Measurements from ENCODE around the gene SP140L.
A peak's percentile ranks its signal among the peaks of the same experiment; 100 is the strongest.
"Not testable (repeated sequence)": the region's sequence is repeated elsewhere in the genome, so short reads cannot be mapped to it uniquely, and the experiment has no call there.

The SP140L gene

DNA sequence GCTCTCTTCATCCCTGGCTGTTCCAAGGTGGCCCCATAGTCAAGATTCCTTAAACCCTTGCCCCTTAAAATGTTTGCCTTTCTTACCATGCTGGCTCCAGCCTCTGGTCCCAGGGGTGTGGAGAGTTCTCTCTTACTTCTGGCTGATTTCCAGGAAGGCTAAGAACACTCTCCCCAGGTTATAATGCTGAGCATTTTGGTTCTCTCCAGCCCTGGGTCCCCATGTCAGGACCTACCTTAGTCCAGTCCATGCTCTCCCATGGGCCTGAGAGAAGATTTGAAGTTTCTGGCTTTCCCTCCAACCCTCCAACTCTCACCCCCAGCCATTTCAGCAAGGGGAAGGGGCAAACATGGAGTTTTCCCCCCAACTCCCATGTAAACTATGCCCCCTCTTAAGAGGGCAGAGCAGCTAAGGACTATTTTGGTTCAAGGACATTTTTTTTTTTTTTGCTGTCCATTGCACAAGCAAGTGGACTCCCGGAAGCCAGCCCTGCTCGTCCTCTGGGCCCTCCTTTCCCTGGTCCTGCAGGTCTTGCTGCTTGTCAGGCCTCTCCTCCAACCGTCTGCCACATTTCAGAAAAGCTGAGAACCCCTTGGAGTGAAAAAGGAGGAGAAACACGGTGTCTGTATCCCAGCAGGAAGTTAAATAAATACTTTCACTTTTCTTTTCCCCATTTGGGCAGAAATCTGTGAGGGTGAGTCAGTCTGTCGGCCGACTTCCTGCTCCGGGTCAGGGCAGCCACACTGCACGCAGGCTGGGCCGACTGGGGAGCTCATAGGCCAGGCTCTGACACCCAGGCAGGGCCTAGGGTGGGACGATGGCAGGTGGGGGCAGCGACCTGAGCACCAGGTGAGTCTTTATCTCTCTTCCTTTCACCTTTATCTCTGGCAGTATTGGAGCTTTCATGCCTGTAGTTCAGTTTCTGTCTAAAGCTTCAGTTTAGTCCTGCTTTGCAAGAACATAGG lies at the start of gene SP140L:
SP140L (plus strand) TSS at position 741 of the 965 bp plus-strand sequence; CDS start at position 818, 77 bp downstream.
- DNase-seq: peak; percentile 84 to 85

DNA sequence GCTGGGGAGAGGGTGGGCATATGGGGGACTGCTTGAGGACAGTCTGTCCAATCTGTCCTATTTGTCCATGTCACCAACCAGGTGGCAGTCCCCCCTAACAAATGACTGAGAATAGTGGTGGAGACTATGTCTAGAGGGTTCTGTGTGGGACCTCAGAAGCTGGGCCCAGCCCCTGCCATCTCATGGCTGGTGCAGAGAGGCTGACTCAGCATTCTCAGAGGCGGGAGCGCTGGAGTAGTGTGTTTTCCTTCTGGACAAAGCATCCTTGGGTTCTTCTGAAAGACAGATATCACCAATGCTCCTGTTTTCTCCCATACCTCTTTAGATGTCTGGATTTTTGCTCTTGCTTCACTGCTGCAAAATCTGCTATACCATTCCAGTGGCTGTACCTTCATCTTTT lies 44.1 kb upstream of the SP140L start:
- DNase-seq: no peak

DNA sequence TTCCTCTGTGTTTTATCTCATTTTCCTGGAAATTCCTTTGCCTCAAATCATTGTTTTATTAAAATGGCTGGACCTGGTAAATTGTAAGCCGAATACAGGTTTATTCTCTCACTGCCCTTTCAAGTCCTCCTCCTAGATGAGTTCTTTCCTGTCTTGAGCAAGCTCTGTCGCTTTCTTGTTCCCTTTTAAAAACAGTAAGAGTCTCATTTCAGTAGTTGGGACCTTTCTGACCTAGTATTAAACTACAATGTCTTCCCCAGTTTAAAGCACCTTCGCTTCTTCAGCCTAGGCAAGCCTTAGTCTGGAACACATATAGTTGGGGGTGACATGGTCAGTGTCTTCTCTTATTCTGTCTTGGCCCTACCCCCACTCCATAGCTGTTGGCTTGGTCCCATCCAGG lies 40.9 kb upstream of the SP140L start:
- no peak for DNase-seq

DNA sequence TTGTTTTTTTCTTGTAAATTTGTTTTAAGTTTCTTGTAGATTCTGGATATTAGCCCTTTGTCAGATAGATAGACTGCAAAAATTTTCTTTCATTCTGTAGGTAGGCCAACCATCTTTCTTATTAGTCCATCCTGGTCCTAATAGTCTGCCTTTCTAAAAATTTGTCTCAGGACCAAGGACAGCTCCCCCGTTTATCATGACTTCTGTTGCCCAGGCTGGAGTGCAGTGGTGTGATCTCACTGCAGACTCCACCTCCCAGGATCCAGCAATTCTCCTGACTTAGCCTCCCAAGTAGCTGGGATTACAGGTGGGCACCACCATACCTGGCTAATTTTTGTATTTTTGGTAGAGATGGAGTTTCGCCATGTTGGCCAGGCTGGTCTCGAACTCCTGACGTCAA lies 37.7 kb upstream of the SP140L start:
- DNase-seq: peak in 1 of 2 donors; percentile 11

DNA sequence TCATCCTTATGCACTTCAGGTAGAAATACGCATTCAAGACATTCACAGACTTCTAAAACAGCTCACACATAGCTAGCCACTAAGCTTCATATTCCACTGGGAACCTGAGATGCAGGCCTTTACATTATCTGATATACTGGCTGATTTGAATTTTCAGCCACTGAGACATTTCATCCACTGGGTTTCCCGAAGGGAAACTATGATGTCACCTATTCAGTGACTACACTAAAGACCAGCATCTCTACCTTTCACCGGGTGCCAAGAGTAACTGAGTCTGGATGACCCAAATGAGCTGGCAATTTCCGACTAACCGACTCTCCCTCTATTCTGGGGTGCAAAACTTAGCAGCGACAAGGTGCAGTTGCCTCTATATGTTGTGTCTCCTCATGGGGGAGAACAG lies 31.8 kb upstream of the SP140L start:
- DNase-seq: no peak

DNA sequence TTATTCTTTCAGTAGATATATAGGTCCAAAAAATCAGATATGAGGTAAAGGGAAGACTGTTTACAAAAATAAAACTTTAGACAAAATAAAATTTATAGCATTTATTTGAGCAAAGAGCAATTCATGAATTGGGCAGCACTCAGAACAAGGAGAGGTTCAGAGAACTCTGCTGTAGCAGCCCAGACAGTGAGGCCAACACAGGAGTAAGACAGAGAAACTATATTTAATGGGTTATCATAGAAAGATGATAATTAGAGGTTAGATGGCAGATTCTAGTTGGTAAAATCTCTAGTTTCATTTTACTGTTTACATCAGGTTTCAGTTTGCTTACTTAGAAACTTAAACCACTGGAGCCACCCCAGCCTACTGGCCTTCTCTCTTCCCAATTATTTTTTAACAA lies 30.1 kb upstream of the SP140L start:
- no peak for DNase-seq

DNA sequence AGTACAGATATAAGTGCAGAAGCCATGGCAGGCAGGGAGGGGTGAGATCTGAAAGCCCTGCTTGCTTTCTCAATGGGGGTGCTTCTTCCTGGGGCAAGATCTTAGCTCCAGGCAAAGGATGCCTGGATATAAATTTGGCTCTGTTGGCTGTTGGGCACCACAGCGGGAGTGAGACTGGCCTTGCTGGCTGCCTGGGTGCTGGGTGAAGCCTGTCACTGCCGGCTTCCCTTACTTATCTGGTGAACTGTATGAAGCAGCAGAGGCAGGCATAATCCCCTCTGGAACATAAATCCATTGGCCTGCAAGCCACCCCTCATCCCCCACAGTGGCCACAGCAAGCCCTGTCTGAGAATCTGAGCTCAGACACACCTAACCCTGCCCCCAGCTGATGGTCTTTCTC lies 27.4 kb upstream of the SP140L start:
- no peak for DNase-seq

DNA sequence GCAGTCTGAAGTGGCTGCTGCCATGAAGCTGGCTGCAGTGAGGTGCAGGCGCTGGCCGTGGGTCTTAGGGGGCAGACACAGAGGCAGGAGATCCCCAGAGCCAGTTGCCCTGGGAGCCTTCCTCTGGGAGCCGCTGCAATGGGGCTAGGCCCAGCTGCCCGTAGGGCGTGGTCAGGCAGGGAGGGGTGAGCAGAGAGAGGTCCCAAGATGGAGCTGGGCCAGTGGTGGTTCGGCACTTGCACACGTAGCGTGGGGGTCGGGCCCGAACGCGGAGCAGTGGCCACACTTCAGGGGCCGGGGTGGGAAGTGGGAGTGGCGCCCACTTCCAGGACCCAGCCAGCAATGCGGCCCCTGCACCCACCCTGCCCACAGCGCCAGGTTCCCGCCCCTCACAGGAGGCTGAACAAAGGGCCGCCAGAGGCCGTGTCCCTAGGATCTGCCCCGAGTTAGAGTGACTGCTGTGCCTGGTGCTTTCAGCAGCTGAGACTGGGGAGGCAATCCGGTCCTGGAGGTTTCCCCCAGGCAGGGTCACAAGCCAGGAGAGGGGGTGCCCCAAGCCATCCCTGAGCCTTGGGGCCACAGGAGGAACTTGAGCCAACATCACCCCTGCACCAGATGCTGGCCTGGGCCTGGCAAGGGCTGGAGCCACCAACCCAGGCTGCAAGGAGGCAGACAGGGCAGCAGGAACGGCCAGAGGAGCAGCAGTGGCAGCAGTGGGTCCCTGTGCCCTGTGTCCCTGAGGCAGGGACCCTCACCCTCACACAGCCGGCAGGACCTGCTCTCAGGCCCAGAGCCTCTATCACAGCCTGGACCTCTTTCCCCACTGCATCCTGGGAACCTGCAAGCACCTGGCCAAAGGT lies 21.3 kb upstream of the SP140L start:
- DNase-seq: no peak

DNA sequence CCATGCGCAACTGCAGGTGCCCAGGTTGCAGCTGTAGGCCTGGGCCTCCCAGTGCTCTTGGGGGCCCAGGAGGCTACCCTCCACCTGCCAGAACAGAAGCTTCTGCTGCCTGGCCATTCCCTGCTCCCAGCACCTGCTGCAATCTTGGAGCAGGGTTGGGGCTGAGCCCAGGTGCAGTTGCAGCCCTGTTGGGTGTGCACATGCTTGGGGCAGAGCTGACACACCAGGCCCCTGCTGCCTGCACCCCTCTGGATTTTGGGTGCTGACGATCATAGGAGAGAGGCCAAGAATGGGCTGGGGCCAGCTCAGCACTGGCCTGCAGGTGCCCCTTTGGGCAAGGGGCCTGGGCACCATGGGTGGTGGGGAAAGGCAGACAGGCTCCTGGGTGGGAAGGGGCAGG lies 20.5 kb upstream of the SP140L start:
- DNase-seq: no peak

DNA sequence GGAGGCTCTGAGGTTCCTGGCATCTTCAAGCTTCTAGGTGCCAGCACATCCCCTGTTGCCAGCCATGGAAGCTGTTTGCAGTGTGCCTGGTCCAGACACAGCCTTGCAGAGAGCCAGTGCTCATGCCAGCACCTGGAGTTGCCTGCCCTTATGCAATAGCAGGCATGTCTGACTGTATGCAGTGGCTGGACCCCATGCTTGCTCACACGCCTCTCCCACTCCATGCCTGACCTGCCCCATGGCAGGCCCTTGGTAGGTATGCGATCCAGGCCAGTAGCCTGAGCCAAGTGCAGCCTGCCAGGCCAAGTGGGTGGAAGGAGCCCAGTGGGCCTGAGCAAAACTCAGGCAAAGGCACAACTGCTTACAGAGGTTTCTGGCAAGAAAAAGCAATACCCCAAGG lies 19.5 kb upstream of the SP140L start:
- no peak for DNase-seq

DNA sequence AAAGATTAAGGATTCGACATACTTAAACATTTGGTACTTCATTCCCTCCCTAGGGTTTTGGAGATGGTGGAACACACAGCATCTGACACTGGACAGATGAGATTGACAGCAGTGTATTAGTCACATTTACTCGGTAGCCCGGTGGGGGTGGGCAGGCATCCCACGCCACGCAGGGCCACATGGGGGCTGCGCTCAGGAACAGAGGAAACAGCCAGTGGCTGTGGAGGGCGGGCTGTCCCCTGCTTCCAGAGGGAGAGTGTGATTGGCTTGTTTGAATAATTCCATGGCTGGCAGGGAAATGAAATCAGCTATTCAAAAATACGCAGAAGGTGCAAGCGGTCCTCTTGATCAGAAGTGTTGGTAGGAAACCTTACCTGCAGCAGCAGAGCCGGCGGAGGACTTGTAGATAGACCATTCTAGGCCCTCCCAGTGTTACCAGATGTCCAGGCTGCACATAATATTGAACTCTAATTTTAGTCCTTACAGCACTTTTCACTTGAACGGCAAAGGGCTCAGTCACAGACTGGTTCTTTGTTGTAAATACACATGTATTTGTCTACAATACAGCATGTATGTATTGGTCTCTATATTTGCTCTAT lies 18.5 kb upstream of the SP140L start:
- no peak for DNase-seq

DNA sequence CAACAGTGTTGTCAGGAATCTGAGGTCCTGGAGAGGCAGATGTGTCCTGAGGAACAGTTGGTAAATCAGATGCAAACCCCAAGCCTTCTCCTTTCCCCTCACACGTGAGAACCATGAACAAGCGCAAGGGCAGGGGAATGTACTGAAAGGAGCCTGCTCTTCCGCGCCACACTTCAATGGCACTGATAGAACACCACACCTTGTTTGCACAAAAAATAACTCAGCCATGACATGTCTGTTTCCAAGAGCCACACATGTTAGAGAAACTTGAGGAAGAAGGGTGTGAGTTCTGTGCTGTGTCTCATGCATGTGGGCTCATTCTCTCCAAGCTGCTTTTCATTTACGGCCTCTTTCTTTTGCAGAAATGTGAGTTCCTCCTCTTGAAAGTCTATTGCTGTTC lies 16.2 kb upstream of the SP140L start:
- DNase-seq: not testable (repeated sequence)

DNA sequence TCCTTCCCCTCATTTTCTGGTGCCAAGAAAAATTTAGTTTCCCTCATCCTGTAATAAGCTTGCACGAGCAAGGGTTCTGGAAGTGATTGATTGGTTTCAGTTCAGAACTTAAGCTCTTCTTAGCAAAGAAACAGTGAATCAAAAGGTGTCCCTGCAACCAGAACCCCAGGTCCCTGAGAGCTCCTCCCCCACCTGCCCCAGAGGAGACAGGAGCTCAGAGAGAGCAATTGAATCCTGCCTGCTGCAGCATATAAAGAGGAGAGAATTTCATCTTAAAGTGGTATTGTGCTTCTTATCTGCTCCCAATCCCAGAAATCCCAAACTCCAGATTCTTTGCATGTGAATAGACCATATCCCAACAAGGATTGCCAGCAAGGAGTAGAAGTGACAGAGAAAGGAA lies 15.4 kb upstream of the SP140L start:
- DNase-seq: not testable (repeated sequence)

DNA sequence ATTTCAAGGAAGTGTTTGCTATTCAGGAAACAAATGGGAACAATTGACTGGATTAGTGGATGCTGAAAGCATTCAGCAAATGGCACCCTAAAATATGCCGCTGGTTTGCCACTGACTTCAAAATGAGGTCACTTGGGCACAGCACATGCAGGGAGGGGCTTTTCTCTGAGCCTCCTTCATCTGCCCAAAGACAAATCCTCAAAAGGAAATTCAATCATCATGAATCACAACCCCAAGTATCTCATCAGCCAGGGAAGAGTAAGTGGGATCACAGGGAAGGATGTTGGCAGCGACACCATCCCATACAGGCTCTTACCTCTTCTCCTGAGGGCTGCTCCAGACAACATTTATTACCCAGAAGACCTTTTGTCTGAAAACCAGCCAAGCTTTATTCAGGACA lies 14.4 kb upstream of the SP140L start:
- DNase-seq: no peak

DNA sequence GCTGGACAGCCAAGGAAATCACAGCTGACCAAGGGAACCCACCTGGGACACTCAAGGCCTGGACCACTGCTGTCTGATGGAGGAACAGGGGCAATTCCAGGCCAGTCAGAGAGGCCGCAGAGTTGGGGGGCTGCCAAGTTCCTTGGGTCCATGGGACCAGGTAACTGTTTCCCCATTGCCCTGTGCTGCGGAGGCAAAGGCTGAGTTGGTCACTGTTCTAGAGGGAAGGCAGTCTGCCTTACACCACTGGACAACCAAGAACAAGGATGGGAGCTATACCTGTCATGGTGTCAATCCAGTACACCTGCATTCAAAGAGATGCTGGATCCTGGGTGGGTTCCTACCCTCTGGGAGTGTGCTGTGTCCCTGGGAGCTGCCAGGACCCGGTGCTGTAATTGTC lies 9.6 kb upstream of the SP140L start:
- no peak for DNase-seq

DNA sequence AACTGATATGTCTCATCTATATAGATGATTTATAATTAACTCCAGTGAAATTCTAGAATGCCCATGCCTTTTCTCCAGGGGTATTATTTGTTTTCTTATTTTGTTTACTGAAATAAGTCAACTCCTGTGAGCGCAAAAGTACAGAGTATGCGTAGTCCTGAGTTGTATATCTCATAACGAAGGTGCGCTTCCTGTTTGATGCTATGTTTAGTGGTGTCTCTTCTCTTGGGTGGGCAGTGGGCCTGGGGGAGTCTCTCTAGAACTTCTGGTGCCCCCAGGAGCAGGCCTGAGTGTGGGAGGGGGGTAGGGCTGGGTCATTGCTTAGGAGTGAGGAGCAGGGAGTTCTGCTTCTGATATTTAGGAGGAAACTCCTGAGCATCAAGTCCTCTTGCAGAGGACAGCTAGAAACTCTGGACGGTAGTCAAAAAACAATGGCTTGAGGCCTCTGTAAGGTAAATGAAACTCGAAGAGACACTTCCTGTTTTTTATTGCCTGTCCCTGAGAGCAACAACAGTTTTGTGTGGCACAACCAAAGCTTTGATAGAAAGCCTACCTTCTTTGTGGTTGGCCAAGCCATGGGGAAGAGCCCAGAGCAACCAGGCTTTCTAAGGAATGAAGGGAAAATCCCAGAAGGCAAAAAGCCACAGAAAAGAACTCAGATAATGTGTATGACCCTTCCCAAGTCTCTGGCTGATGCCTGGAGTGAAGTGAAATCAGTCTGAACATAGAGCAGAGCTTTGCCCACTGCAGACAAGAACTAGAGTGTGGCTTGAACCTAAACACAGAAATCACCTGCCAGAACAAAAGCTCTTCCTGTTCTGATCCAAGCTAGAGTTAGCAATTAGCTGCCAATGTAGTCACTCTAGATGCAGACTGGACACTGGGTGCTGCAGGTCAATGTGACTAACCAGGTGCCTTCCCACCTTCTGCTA lies 8.5 kb upstream of the SP140L start:
- DNase-seq: peak in 1 of 2 donors; percentile 35

DNA sequence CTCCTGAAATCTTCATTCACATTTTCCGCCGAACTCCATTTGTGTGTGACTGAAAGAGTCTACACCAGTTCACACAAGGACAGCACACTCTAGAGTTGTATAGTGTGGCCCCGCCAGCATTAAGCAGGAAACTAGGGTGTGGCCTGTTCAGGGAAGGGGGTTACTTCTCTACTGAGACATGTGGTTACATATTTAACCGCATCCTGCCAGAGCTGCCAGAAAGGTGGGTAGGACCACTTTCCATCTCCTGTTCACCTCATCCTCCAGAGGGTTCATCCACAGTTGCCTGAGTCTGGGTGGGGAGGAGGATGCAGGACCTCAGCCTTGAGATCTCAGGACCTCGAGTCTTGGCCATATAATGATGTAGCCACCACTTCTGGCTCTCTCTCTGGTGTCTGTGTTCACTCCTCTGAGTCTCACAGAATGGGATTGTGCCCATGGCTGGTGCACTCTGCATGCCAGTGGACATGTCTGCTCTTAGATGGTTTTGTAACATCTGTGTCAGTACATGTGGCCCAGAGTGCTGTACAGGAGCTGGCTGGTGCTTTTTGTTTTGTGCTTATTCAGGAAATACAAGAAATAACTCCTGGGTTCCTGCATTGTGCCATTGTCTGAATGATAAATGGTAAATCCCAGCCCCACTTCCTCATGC lies 7.7 kb upstream of the SP140L start:
- peak; percentile 76 to 88 for DNase-seq

DNA sequence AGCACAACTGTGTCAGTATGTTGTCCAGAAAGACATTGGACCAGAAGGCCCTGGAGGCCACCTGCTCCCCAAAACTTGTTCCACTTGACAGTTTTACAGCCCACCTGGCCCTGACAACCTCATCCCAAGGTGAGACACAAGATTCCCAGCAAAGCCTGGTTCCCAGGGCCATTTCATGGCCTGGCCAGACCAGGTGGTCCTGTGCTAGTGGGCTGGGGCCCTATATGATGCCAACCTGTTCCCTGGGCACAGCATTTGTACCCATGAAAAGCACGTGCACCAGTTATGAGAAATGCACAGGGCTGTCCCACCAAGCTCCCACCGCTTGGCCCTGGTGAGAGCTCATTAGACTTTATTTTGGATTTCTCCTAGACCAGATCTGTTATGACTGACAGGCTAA lies 6.0 kb upstream of the SP140L start:
- no peak for DNase-seq

DNA sequence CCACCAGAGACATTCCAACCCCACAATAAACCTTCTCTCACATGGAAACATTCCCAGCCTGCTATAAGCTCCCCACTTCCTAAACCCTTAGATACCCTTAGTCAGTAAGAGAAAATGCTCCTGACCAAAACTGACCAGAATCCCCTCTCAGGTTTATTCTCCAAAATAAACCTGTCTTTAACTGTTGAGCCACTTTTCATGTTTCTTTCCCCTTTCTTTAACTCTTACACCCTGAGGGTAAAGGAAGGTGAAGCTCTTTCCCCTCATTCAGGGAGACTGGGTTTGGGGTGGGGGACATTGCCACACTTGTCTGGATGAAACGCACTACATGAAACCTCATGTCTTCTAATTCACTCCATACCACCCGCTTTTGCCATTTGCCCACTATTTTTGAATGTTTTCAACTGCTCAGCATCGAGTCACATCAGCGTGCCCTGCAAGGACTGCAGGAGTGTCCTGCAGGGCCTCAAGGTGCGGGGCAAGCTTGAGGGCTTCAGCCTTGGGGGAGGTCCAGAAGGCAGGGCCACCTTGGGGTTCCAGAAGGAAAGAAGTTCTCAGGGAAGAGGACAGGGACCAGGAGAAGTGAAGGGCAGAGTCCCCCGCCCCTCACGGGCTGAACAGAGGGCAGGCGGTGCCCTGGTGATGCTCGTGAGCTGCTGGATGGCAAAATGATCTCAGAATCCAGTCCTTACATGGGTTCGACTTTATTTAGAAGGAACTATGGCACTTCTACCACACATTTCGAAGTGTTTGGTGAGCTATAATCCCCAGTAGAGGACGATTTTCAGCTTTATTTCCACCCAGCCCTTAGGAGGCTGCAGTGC lies 4.2 kb upstream of the SP140L start:
- no peak for DNase-seq

DNA sequence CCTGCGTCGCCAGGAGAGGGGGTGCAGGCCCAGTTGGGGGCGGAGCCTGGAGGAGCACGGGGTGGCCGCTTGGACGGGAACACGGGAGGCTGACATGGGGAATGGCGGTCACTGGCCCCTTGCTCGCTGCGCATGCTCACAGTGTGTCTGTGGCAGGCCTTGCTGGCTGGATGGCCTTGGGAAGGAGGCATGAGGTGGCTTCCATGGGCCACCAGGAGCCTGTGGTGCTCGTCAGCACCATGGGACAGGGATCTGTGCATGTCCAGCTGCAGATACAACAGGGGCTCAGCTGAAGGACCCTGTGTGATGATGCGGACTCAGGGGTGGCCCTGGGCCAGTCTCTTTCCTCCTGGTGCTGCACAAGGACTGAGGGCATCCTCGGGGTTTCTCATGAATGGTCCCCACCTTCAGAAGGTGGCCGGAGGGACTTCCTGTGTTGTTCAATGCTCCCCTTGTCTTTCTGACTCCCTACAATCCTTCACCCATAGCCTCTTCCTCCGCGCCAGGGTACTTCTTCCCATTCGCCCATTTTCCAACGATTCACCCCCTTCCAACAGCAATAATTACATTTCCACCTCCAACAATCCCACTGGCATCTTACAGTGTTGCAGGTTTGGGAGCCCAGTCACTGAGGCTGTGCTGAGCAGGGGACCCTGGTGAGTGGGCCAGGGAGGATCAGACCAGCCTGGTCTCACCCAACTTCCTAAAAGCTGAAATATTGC lies 3.4 kb upstream of the SP140L start:
- DNase-seq: no peak

Data from CD4-positive, alpha-beta T cell treated with Interleukin-4 for 1 hour (primary cell).